ENCODE results near the gene HEXD. TPM values are rescaled to one million over a fixed set of nuclear protein-coding genes. Genes with fewer than 3 reads are reported as not detected.

HEXD gene
- total and polyA plus RNA-seq, 2 of the 8 experiments (the other 6 are each of a cell fraction or from before 2014, with no cell fraction given) = 20.6 to 21.8 TPM

- no peak overlapping the region for H3K4ac ChIP-seq (replicated peaks; ENCODE audit: insufficient read length, low read depth, low read length)
- H3K79me1 ChIP-seq (ENCODE audit: low read depth, low read length) = no peaks in the 10 kb centered on the region
- no peaks in the 10 kb centered on the region for H3K79me2 ChIP-seq (ENCODE audit: control insufficient read depth in 1 of 2, insufficient read depth in 2 of 2, low read length in 2 of 2)
- H2AK5ac ChIP-seq (ENCODE audit: low read depth, low read length) = no peak overlapping the region
- POLR2A ChIA-PET (ENCODE audit: partially characterized antibody) = interaction anchor here (0.6 to 1.1 kb wide), 3 partner anchors 21 to 28 kb away, joined by 3 read pairs; partner anchors contain the start of gene OGFOD3
- no peak overlapping the region for H3K56ac ChIP-seq (replicated peaks; ENCODE audit: insufficient read length, low read depth, low read length)
- H4K5ac ChIP-seq (ENCODE audit: insufficient read length, low read depth, low read length) = no peak overlapping the region
- H3K18ac ChIP-seq (ENCODE audit: extremely low read depth, low read length) = no peak overlapping the region
- no peak overlapping the region; the same call in 1 of the 2 replicates for H2BK12ac ChIP-seq (ENCODE audit: low read depth, low read length)
- no peak overlapping the region for H2BK15ac ChIP-seq (ENCODE audit: low read length)
- no peaks in the 10 kb centered on the region for H3K23me2 ChIP-seq (ENCODE audit: low read depth, low read length)
- no peak overlapping the region for H3K4me3 ChIP-seq (ENCODE audit: extremely low read depth in 1 of 4, insufficient read depth in 2 of 4, low read depth in 3 of 4, low read length in 4 of 4)
- TF ChIP-seq ASH2L (IDR thresholded peaks at IDR 0.05; ENCODE audit: low read length) = no peak
- no peak for TF ChIP-seq CBX8 (IDR thresholded peaks at IDR 0.05; ENCODE audit: borderline replicate concordance, low read depth, low read length)
- no peak for TF ChIP-seq POLR2A (IDR thresholded peaks at IDR 0.05; ENCODE audit: control extremely low read depth in 1 of 2, low read depth in 2 of 2, low read length in 2 of 2)
- TF ChIP-seq GABPA (IDR thresholded peaks at IDR 0.05; ENCODE audit: borderline replicate concordance, insufficient read depth, low read length) = no peak
- CTCF ChIA-PET (ENCODE audit: partially characterized antibody) = interaction anchor here (0.7 kb wide), 1 partner anchor 34 kb away, joined by 3 read pairs; no protein-coding TSS in a partner anchor
- H2BK120ac ChIP-seq (replicated peaks; ENCODE audit: low read depth, low read length) = no peak overlapping the region
- no peak overlapping the region for H2BK5ac ChIP-seq (ENCODE audit: low read depth, low read length)
- no peak overlapping the region for H3K4me2 ChIP-seq (ENCODE audit: insufficient read depth in 1 of 2, low read depth in 2 of 2, low read length in 2 of 2)
- H3K9me3 ChIP-seq (ENCODE audit: insufficient read depth in 2 of 2, low read depth in 1 of 2, low read length in 1 of 2) = no peaks in the 10 kb centered on the region
- H3K36me3 ChIP-seq (ENCODE audit: control insufficient read depth in 2 of 4, insufficient read depth in 4 of 4, low read length in 3 of 4) = no peaks in the 10 kb centered on the region; a peak in 1 of 8 replicates
- no peaks in the 10 kb centered on the region for H3K27me3 ChIP-seq (replicated peaks in 1 of 4; ENCODE audit: control insufficient read depth in 3 of 4, extremely low read depth in 1 of 4, insufficient read depth in 3 of 4, low read length in 3 of 4)
- H3K4me1 ChIP-seq (replicated peaks in 1 of 4; ENCODE audit: control insufficient read depth in 3 of 4, insufficient read depth in 4 of 4, low read length in 3 of 4) = no peaks in the 10 kb centered on the region
- H3K9ac ChIP-seq (replicated peaks in 1 of 4; ENCODE audit: extremely low read depth in 1 of 4, low read depth in 3 of 4, low read length in 3 of 4) = no peak overlapping the region
- no peak overlapping the region for H3K27ac ChIP-seq (ENCODE audit: low read depth, low read length)
- H4K91ac ChIP-seq (replicated peaks; ENCODE audit: insufficient read length, low read length) = no peak overlapping the region
- H4K20me1 ChIP-seq (replicated peaks in 1 of 2; ENCODE audit: control insufficient read depth in 1 of 2, insufficient read depth in 2 of 2, low read length in 2 of 2) = peaks cover 0 to 4% of the 10 kb centered on the region in 2 experiments
- H2AFZ ChIP-seq (ENCODE audit: low read length) = no peak overlapping the region
- FAIRE-seq (no peak), DNase-seq (ENCODE audit: low read depth in 1 of 2, low spot score in 2 of 2) (no peak)
- H3K14ac ChIP-seq (ENCODE audit: insufficient read length) = no peak overlapping the region
- 85% methylated on average over 33 of the region's 38 CpGs; no CpG with 5 or more reads in 1 of the 2 experiments for WGBS, 2 experiments (ENCODE audit: extremely low coverage in 1 of 2, insufficient coverage in 1 of 2, insufficient read length in 1 of 2, insufficient replicate concordance in 2 of 2, low coverage in 1 of 2, low lambda C conversion rate in 2 of 2, missing lambda C conversion rate in 1 of 2)
- H3K23ac ChIP-seq (ENCODE audit: insufficient read length) = no peak overlapping the region
- no peak overlapping the region for H4K8ac ChIP-seq (ENCODE audit: extremely low read depth, insufficient read depth, low read length)
- H2BK20ac ChIP-seq (ENCODE audit: low read length) = no peak overlapping the region
Measured at GRCh38 chr17:82397449-82398335, 20.5 kb upstream of the HEXD start.
